Measurements from ENCODE around the gene C1orf116.

DNA sequence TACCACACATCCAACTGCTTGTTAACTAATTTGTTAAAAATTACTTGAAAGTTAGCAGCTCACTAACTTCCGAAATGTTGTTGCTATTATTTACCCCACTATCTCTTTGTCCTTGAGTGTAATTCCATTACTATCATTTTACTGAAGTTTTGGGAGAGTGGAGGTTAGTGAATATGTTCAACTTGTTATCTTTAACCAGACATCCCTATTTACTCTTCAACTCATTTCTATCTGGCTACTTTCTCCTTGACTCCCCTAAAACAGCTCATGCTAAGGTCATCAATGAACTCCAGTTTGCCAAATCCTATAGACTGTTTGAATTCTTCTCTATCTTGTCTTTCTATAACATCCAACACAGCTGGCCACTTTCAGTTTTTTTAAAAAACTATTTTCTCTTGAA, 4.3 kb upstream of the C1orf116 start:
- TF ChIP-seq, protein P1, sequence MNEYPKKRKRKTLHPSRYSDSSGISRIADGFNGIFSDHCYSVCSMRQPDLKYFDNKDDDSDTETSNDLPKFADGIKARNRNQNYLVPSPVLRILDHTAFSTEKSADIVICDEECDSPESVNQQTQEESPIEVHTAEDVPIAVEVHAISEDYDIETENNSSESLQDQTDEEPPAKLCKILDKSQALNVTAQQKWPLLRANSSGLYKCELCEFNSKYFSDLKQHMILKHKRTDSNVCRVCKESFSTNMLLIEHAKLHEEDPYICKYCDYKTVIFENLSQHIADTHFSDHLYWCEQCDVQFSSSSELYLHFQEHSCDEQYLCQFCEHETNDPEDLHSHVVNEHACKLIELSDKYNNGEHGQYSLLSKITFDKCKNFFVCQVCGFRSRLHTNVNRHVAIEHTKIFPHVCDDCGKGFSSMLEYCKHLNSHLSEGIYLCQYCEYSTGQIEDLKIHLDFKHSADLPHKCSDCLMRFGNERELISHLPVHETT (tag by site-specific recombination; IDR thresholded peaks at IDR 0.05): no peak
- TF ChIP-seq ZEB2 (tag by site-specific recombination; IDR thresholded peaks at IDR 0.05) (no peak), ZNF549 (tag by site-specific recombination; IDR thresholded peaks at IDR 0.05) (no peak), ZNF768 (tag by site-specific recombination; IDR thresholded peaks at IDR 0.05) (no peak)
- TF ChIP-seq, protein P2, sequence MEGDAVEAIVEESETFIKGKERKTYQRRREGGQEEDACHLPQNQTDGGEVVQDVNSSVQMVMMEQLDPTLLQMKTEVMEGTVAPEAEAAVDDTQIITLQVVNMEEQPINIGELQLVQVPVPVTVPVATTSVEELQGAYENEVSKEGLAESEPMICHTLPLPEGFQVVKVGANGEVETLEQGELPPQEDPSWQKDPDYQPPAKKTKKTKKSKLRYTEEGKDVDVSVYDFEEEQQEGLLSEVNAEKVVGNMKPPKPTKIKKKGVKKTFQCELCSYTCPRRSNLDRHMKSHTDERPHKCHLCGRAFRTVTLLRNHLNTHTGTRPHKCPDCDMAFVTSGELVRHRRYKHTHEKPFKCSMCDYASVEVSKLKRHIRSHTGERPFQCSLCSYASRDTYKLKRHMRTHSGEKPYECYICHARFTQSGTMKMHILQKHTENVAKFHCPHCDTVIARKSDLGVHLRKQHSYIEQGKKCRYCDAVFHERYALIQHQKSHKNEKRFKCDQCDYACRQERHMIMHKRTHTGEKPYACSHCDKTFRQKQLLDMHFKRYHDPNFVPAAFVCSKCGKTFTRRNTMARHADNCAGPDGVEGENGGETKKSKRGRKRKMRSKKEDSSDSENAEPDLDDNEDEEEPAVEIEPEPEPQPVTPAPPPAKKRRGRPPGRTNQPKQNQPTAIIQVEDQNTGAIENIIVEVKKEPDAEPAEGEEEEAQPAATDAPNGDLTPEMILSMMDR (tag by site-specific recombination; IDR thresholded peaks at IDR 0.05): no peak
- TF ChIP-seq, protein P3, sequence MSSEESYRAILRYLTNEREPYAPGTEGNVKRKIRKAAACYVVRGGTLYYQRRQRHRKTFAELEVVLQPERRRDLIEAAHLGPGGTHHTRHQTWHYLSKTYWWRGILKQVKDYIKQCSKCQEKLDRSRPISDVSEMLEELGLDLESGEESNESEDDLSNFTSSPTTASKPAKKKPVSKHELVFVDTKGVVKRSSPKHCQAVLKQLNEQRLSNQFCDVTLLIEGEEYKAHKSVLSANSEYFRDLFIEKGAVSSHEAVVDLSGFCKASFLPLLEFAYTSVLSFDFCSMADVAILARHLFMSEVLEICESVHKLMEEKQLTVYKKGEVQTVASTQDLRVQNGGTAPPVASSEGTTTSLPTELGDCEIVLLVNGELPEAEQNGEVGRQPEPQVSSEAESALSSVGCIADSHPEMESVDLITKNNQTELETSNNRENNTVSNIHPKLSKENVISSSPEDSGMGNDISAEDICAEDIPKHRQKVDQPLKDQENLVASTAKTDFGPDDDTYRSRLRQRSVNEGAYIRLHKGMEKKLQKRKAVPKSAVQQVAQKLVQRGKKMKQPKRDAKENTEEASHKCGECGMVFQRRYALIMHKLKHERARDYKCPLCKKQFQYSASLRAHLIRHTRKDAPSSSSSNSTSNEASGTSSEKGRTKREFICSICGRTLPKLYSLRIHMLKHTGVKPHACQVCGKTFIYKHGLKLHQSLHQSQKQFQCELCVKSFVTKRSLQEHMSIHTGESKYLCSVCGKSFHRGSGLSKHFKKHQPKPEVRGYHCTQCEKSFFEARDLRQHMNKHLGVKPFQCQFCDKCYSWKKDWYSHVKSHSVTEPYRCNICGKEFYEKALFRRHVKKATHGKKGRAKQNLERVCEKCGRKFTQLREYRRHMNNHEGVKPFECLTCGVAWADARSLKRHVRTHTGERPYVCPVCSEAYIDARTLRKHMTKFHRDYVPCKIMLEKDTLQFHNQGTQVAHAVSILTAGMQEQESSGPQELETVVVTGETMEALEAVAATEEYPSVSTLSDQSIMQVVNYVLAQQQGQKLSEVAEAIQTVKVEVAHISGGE (tag by site-specific recombination; conservative IDR thresholded peaks at IDR 0.05; ENCODE audit: low read depth): no peak
- TF ChIP-seq, protein P4, sequence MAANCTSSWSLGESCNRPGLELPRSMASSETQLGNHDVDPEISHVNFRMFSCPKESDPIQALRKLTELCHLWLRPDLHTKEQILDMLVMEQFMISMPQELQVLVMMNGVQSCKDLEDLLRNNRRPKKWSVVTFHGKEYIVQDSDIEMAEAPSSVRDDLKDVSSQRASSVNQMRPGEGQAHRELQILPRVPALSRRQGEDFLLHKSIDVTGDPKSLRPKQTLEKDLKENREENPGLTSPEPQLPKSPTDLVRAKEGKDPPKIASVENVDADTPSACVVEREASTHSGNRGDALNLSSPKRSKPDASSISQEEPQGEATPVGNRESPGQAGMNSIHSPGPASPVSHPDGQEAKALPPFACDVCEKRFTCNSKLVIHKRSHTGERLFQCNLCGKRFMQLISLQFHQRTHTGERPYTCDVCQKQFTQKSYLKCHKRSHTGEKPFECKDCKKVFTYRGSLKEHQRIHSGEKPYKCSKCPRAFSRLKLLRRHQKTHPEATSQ (tag by site-specific recombination; IDR thresholded peaks at IDR 0.05): no peak
- TF ChIP-seq, protein P5, sequence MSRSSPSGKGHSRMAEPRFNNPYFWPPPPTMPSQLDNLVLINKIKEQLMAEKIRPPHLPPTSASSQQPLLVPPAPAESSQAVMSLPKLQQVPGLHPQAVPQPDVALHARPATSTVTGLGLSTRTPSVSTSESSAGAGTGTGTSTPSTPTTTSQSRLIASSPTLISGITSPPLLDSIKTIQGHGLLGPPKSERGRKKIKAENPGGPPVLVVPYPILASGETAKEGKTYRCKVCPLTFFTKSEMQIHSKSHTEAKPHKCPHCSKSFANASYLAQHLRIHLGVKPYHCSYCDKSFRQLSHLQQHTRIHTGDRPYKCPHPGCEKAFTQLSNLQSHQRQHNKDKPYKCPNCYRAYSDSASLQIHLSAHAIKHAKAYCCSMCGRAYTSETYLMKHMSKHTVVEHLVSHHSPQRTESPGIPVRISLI (tag by site-specific recombination; IDR thresholded peaks at IDR 0.05): no peak
- TF ChIP-seq, protein P6, sequence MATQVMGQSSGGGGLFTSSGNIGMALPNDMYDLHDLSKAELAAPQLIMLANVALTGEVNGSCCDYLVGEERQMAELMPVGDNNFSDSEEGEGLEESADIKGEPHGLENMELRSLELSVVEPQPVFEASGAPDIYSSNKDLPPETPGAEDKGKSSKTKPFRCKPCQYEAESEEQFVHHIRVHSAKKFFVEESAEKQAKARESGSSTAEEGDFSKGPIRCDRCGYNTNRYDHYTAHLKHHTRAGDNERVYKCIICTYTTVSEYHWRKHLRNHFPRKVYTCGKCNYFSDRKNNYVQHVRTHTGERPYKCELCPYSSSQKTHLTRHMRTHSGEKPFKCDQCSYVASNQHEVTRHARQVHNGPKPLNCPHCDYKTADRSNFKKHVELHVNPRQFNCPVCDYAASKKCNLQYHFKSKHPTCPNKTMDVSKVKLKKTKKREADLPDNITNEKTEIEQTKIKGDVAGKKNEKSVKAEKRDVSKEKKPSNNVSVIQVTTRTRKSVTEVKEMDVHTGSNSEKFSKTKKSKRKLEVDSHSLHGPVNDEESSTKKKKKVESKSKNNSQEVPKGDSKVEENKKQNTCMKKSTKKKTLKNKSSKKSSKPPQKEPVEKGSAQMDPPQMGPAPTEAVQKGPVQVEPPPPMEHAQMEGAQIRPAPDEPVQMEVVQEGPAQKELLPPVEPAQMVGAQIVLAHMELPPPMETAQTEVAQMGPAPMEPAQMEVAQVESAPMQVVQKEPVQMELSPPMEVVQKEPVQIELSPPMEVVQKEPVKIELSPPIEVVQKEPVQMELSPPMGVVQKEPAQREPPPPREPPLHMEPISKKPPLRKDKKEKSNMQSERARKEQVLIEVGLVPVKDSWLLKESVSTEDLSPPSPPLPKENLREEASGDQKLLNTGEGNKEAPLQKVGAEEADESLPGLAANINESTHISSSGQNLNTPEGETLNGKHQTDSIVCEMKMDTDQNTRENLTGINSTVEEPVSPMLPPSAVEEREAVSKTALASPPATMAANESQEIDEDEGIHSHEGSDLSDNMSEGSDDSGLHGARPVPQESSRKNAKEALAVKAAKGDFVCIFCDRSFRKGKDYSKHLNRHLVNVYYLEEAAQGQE (tag by site-specific recombination; IDR thresholded peaks at IDR 0.05): no peak

Measured in HEK293 (cell line).